ENCODE measurements around the gene AP2A1. TPM values are rescaled to one million over a fixed set of nuclear protein-coding genes. Genes with fewer than 3 reads are reported as not detected.

AP2A1 gene
- total and polyA plus RNA-seq, 2 of the 13 experiments (the other 11 are each of a cell fraction or from before 2014, with no cell fraction given): 22.7 to 39.7 TPM

DNA sequence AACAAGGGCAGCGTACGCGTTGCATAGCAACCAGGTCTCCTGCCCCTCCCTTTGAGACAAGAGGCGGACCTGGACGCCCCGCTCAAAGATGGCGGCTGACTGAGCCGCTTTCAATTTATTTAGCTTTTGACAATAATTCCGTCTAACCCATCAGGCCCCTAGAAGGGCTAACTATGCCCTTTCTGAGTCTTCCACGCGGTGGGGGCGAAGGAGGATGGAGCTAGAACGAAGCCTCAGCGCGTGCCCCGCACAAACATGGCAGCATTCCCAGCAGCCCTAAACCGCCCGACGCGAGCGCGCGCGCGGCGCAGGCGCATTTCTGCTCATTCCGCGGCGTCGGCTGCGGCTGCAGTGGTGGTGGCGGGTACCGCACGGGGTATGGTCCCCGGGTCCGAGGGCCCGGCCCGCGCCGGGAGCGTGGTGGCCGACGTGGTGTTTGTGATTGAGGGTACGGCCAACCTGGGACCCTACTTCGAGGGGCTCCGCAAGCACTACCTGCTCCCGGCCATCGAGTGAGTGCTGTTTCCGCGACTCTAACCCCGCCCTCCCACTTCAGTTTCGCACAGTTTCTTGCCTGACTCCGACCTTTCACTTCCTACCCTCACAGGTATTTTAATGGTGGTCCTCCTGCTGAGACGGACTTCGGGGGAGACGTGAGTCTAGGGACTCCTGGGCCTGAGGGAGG lies 51.3 kb downstream of the AP2A1 start, which contains the start of gene MED25 (continued):
- TF ChIP-seq HOXA3 (CRISPR knock-in tag; IDR thresholded peaks at IDR 0.05): peak; percentile 98
- no peak; the same call in 1 of the 2 replicates for TF ChIP-seq MXD4 (CRISPR knock-in tag; IDR thresholded peaks at IDR 0.05)
- no peak for TF ChIP-seq ZSCAN29 (CRISPR knock-in tag; conservative IDR thresholded peaks at IDR 0.05)
- no peak for TF ChIP-seq AGO1 (IDR thresholded peaks at IDR 0.05; ENCODE audit: low read depth, low read length, poor library complexity, severe bottlenecking)
- TF ChIP-seq KLF12 (CRISPR knock-in tag; IDR thresholded peaks at IDR 0.05; ENCODE audit: borderline replicate concordance): 0 out of 2 replicates have a peak, but pooled peaks have one; percentile 24
- TF ChIP-seq ZNF891 (CRISPR knock-in tag; IDR thresholded peaks at IDR 0.05): peak; percentile 14; the same call in 1 of the 2 replicates
- peak; percentile 16; the same call in 1 of the 2 replicates for TF ChIP-seq ZNF33B (CRISPR knock-in tag; IDR thresholded peaks at IDR 0.05)
- no peak for TF ChIP-seq SIX4 (CRISPR knock-in tag; IDR thresholded peaks at IDR 0.05)
- TF ChIP-seq RBFOX2 (IDR thresholded peaks at IDR 0.05; ENCODE audit: low read depth, low read length): peak; percentile 80
- TF ChIP-seq, protein P1, sequence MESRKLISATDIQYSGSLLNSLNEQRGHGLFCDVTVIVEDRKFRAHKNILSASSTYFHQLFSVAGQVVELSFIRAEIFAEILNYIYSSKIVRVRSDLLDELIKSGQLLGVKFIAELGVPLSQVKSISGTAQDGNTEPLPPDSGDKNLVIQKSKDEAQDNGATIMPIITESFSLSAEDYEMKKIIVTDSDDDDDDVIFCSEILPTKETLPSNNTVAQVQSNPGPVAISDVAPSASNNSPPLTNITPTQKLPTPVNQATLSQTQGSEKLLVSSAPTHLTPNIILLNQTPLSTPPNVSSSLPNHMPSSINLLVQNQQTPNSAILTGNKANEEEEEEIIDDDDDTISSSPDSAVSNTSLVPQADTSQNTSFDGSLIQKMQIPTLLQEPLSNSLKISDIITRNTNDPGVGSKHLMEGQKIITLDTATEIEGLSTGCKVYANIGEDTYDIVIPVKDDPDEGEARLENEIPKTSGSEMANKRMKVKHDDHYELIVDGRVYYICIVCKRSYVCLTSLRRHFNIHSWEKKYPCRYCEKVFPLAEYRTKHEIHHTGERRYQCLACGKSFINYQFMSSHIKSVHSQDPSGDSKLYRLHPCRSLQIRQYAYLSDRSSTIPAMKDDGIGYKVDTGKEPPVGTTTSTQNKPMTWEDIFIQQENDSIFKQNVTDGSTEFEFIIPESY (CRISPR knock-in tag; IDR thresholded peaks at IDR 0.05): 0 out of 2 replicates have a peak, but pooled peaks have one; percentile 9
- peak; percentile 80 for TF ChIP-seq POLR2G (IDR thresholded peaks at IDR 0.05; ENCODE audit: low read depth, low read length)
- TF ChIP-seq ISL2 (CRISPR knock-in tag; IDR thresholded peaks at IDR 0.05): peak; percentile 60; the same call in 1 of the 2 replicates
- peak; percentile 84 for TF ChIP-seq ZFY (CRISPR knock-in tag; IDR thresholded peaks at IDR 0.05)
- TF ChIP-seq, protein P2, sequence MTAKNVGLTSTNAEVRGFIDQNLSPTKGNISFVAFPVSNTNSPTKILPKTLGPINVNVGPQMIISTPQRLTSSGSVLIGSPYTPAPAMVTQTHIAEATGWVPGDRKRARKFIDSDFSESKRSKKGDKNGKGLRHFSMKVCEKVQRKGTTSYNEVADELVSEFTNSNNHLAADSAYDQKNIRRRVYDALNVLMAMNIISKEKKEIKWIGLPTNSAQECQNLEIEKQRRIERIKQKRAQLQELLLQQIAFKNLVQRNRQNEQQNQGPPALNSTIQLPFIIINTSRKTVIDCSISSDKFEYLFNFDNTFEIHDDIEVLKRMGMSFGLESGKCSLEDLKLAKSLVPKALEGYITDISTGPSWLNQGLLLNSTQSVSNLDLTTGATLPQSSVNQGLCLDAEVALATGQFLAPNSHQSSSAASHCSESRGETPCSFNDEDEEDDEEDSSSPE (CRISPR knock-in tag; IDR thresholded peaks at IDR 0.05): peak; percentile 76
- TF ChIP-seq ZNF781 (CRISPR knock-in tag; IDR thresholded peaks at IDR 0.05; ENCODE audit: borderline replicate concordance, not compliant biosample characterization): peak; percentile 61
- TF ChIP-seq NFKB2 (CRISPR knock-in tag; IDR thresholded peaks at IDR 0.05; ENCODE audit: borderline replicate concordance): peak; percentile 29; the same call in 1 of the 2 replicates
- no peak for TF ChIP-seq PAF1 (CRISPR knock-in tag; IDR thresholded peaks at IDR 0.05)
- TF ChIP-seq, protein P3, sequence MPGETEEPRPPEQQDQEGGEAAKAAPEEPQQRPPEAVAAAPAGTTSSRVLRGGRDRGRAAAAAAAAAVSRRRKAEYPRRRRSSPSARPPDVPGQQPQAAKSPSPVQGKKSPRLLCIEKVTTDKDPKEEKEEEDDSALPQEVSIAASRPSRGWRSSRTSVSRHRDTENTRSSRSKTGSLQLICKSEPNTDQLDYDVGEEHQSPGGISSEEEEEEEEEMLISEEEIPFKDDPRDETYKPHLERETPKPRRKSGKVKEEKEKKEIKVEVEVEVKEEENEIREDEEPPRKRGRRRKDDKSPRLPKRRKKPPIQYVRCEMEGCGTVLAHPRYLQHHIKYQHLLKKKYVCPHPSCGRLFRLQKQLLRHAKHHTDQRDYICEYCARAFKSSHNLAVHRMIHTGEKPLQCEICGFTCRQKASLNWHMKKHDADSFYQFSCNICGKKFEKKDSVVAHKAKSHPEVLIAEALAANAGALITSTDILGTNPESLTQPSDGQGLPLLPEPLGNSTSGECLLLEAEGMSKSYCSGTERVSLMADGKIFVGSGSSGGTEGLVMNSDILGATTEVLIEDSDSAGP (CRISPR knock-in tag; IDR thresholded peaks at IDR 0.05; ENCODE audit: borderline replicate concordance): peak; percentile 71; the same call in 1 of the 2 replicates
- TF ChIP-seq ZNF788 (CRISPR knock-in tag; IDR thresholded peaks at IDR 0.05; ENCODE audit: borderline replicate concordance): peak; percentile 52; the same call in 1 of the 2 replicates
- 0 out of 2 replicates have a peak, but pooled peaks have one; percentile 32 for TF ChIP-seq ZFP82 (CRISPR knock-in tag; IDR thresholded peaks at IDR 0.05; ENCODE audit: borderline replicate concordance)
- 0 out of 2 replicates have a peak, but pooled peaks have one; percentile 16 for TF ChIP-seq ZNF556 (CRISPR knock-in tag; IDR thresholded peaks at IDR 0.05; ENCODE audit: borderline replicate concordance)
- no peak for TF ChIP-seq ZC3H13 (CRISPR knock-in tag; IDR thresholded peaks at IDR 0.05)
